22Rv1 (cell line): Measurements from ENCODE around the gene NALCN.

ENCODE experiments used
- CTCF ChIP-seq: fragments of 450-650 bp; IDR thresholded peaks from 2 replicates; pipeline ENCODE4 v1.5.1; 2017; ENCODE audit warnings: mild to moderate bottlenecking
- ZFX ChIP-seq: fragments of 450-650 bp; IDR thresholded peaks from 2 replicates; pipeline ENCODE4 v1.6.1; 2017; ENCODE audit warnings: antibody characterized with exemption, borderline replicate concordance

DNA sequence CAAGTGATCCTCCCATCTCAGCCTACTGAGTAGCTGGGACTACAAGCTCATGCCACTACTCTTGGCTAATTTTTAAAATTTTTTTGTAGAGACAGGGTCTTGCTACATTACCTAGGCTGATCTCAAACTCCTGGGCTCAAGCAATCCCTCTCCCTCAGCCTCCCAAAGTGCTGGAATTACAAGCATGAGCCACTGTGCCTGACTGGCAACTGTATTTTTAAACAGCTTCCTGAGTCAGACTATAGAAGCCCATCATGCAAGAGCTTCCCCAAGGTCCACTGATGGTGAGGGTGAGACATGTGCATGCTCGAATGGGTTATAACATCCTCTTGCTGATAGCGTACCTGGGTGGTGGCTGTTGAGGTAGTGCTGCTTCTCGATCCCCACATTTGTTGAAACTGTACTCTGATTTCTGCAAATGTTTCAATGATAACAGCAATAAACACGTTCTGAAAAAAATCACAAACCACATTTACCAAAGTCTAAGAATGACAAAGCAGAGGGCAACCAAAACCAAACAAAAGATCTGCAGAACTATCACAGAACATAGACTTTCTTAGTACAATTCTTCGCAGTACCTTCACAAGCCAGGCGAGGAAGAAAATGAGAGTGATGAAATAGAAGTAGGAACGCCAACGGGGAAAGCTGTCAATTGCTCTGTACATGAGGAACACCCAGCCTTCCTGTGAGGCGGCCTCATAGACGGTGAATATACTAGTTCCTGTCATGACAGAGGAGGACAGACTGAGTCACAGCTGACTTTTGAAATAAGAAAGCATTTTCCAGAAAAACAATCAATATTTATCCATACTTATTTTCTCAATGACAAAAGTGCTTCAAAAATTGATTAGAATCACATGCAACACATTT lies 124.4 kb downstream of the NALCN start:
- no peak for TF ChIP-seq CTCF
- no peak for TF ChIP-seq ZFX
